Measurements from ENCODE around the gene ZNF319. TPM values are rescaled to one million over a fixed set of nuclear protein-coding genes. Genes with fewer than 3 reads are reported as not detected.

Gene ZNF319
- polyA plus RNA-seq, 1 donor (not counting 4 experiments of a cell fraction or from before 2014, with no cell fraction given): 3.3 TPM

GRCh38 chr16:57970970-57971369 is 29.5 kb downstream of the ZNF319 start, which contains the start of gene CNGB1:
Gene CNGB1, minus strand, starts transcription at chr16:57971128. Its CDS starts 3,842 bp downstream, at chr16:57967286.
- peaks cover 5% of the 10 kb centered on the region for H3K27me3 ChIP-seq (ENCODE audit: control insufficient read depth, extremely low read depth, insufficient read depth, low read length)

DNA sequence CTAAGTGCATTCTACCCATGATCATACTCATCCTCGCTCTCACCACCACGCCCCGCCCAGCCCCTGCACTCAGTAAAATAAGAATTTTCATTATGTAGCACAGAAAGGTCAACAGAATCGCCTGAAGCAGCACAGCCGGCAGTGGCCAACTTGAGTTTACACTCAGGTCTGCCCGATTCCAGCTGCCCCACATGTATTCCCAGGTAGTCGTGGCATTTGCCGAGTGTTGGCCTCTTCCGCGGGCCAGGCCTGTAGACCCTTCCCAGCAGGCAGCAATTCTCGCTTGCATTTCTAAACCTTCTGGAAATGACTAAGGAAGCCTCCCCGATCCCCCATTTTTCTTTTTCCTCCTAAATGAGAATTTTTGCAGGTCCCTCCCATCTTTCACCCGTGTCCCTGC is 30.2 kb downstream of the ZNF319 start:
- Histone ChIP-seq H4K20me1 (ENCODE audit: control insufficient read depth, extremely low read depth, insufficient read depth, low read length) (no peaks in the 10 kb centered on the region), H3K4me3 (ENCODE audit: control insufficient read depth in 2 of 3, extremely low read depth in 1 of 3, insufficient read depth in 2 of 3, low read depth in 1 of 3, low read length in 3 of 3) (no peak overlapping the region), H3K4me1 (ENCODE audit: control insufficient read depth, extremely low read depth, insufficient read depth, low read length) (no peaks in the 10 kb centered on the region), H3K4me2 (ENCODE audit: control insufficient read depth, extremely low read depth, insufficient read depth, low read depth, low read length) (no peak overlapping the region), H3K27ac (ENCODE audit: control insufficient read depth, insufficient read depth, low read length) (no peak overlapping the region), H3K36me3 (ENCODE audit: control insufficient read depth in 2 of 2, extremely low read depth in 1 of 2, insufficient read depth in 2 of 2, low read length in 2 of 2) (no peaks in the 10 kb centered on the region), H3K9ac (ENCODE audit: control insufficient read depth, extremely low read depth, insufficient read depth, low read length) (no peak overlapping the region), H3K27me3 (ENCODE audit: control insufficient read depth, extremely low read depth, insufficient read depth, low read length) (peaks cover 5% of the 10 kb centered on the region), H2AFZ (ENCODE audit: control insufficient read depth, low read length) (no peak overlapping the region), H3K9me3 (ENCODE audit: control insufficient read depth, low read depth, low read length) (no peaks in the 10 kb centered on the region), H3K9me1 (ENCODE audit: control insufficient read depth, extremely low read depth, insufficient read depth, low read length) (no peaks in the 10 kb centered on the region), H3K79me2 (ENCODE audit: control insufficient read depth, insufficient read depth, low read length) (no peaks in the 10 kb centered on the region)
- dilution Hi-C loops (cut with MboI; ENCODE audit: extremely low pct_ligation_motif_present, low sequenced_read_pairs): no loop called here
- DNase-seq (ENCODE audit: low read depth, low spot score) (no peak), FAIRE-seq (no peak)
- TF ChIP-seq EZH2 (IDR thresholded peaks at IDR 0.05; ENCODE audit: low read length): no peak
- TF ChIP-seq, protein P1, sequence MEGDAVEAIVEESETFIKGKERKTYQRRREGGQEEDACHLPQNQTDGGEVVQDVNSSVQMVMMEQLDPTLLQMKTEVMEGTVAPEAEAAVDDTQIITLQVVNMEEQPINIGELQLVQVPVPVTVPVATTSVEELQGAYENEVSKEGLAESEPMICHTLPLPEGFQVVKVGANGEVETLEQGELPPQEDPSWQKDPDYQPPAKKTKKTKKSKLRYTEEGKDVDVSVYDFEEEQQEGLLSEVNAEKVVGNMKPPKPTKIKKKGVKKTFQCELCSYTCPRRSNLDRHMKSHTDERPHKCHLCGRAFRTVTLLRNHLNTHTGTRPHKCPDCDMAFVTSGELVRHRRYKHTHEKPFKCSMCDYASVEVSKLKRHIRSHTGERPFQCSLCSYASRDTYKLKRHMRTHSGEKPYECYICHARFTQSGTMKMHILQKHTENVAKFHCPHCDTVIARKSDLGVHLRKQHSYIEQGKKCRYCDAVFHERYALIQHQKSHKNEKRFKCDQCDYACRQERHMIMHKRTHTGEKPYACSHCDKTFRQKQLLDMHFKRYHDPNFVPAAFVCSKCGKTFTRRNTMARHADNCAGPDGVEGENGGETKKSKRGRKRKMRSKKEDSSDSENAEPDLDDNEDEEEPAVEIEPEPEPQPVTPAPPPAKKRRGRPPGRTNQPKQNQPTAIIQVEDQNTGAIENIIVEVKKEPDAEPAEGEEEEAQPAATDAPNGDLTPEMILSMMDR (optimal IDR thresholded peaks at IDR 0.05 in 1 of 3, IDR thresholded peaks at IDR 0.05 in 1 of 3, conservative IDR thresholded peaks at IDR 0.05 in 1 of 3; ENCODE audit: extremely low read depth in 1 of 3, insufficient read depth in 2 of 3, low read length in 3 of 3): no peak

More at GRCh38 chr16:57970970-57971369, 29.5 kb downstream of the ZNF319 start, which contains the start of gene CNGB1:
- Histone ChIP-seq H4K20me1 (ENCODE audit: control insufficient read depth, extremely low read depth, insufficient read depth, low read length) (no peaks in the 10 kb centered on the region), H3K4me1 (ENCODE audit: control insufficient read depth, extremely low read depth, insufficient read depth, low read length) (peaks cover 4% of the 10 kb centered on the region), H3K9ac (ENCODE audit: control insufficient read depth, extremely low read depth, insufficient read depth, low read length) (no peak within 1 kb of the TSS), H3K4me3 (ENCODE audit: control insufficient read depth in 2 of 3, extremely low read depth in 1 of 3, insufficient read depth in 2 of 3, low read depth in 1 of 3, low read length in 3 of 3) (no peak within 1 kb of the TSS), H3K4me2 (ENCODE audit: control insufficient read depth, extremely low read depth, insufficient read depth, low read depth, low read length) (no peak within 1 kb of the TSS), H3K9me3 (ENCODE audit: control insufficient read depth, low read depth, low read length) (no peaks in the 10 kb centered on the region), H2AFZ (ENCODE audit: control insufficient read depth, low read length) (no peak within 1 kb of the TSS), H3K36me3 (ENCODE audit: control insufficient read depth in 2 of 2, extremely low read depth in 1 of 2, insufficient read depth in 2 of 2, low read length in 2 of 2) (no peaks in the 10 kb centered on the region), H3K9me1 (ENCODE audit: control insufficient read depth, extremely low read depth, insufficient read depth, low read length) (no peaks in the 10 kb centered on the region), H3K79me2 (ENCODE audit: control insufficient read depth, insufficient read depth, low read length) (no peaks in the 10 kb centered on the region), H3K27ac (ENCODE audit: control insufficient read depth, insufficient read depth, low read length) (no peak within 1 kb of the TSS)
- DNase-seq (ENCODE audit: low read depth, low spot score) (no peak), FAIRE-seq (no peak)
- TF ChIP-seq EZH2 (IDR thresholded peaks at IDR 0.05; ENCODE audit: low read length): no peak
- TF ChIP-seq, protein P1 (optimal IDR thresholded peaks at IDR 0.05 in 1 of 3, IDR thresholded peaks at IDR 0.05 in 1 of 3, conservative IDR thresholded peaks at IDR 0.05 in 1 of 3; ENCODE audit: extremely low read depth in 1 of 3, insufficient read depth in 2 of 3, low read length in 3 of 3): no peak
- dilution Hi-C loops (cut with MboI; ENCODE audit: extremely low pct_ligation_motif_present, low sequenced_read_pairs): no loop called here

All from keratinocyte (primary cell).